Brain microvascular endothelial cell (primary cell): ENCODE measurements around the gene ST7.

Experiments
- DNase-seq: peaks from one replicate; pipeline ENCODE4 v3.0.0-alpha.2; 2020
- H3K27ac ChIP-seq: fragments of 250-450 bp; sonication (Bioruptor Pico); 2 replicates; pipeline ENCODE4 v1.5.1; 2020; ENCODE audit warnings: mild to moderate bottlenecking, moderate library complexity
- H3K27me3 ChIP-seq: fragments of 250-450 bp; sonication (Bioruptor Pico); replicated peaks from 2 replicates; pipeline ENCODE4 v1.5.1; 2020; ENCODE audit warnings: mild to moderate bottlenecking
- H3K36me3 ChIP-seq: fragments of 250-450 bp; sonication (Bioruptor Pico); replicated peaks from 2 replicates; pipeline ENCODE4 v1.5.1; 2020; ENCODE audit warnings: mild to moderate bottlenecking
- H3K4me3 ChIP-seq: 2 replicates; pipeline ENCODE4 v1.5.1; 2011; ENCODE audit warnings: low read depth, mild to moderate bottlenecking, control low read depth, low read length, moderate library complexity
- CTCF ChIP-seq: IDR thresholded peaks from 2 replicates; pipeline ENCODE4 v1.5.1; 2011; ENCODE audit warnings: low read depth, mild to moderate bottlenecking, moderate library complexity, low read length, control low read depth, inconsistent platforms; ENCODE audit errors: missing control alignments
- in situ Hi-C: cut with HindIII; loops from 2 replicates; pipeline ENCODE4 v1.10.0; 2017; ENCODE audit warnings: low sequenced_read_pairs, low pct_ligation_motif_present

ST7 gene

GRCh38 chr7:117035465-117035862 lies 82.2 kb downstream of the ST7 start:
- no peaks in the 10 kb centered on the region for H3K36me3 ChIP-seq
- H3K27ac ChIP-seq = no peak overlapping the region
- H3K27me3 ChIP-seq = no peaks in the 10 kb centered on the region
- peak; percentile 3 for TF ChIP-seq CTCF
- no peak for DNase-seq
- H3K4me3 ChIP-seq = no peak overlapping the region
- in situ Hi-C loops = no loop called here

- no peaks in the 10 kb centered on the region for H3K36me3 ChIP-seq
- no peak overlapping the region for H3K27ac ChIP-seq
- in situ Hi-C loops = no loop called here
- H3K4me3 ChIP-seq = no peak overlapping the region
- no peaks in the 10 kb centered on the region for H3K27me3 ChIP-seq
- no peak for TF ChIP-seq CTCF
- no peak for DNase-seq
These were observed 82.9 kb downstream of the ST7 start for GRCh38 chr7:117036053-117036669.

GRCh38 chr7:117036836-117037235 lies 83.5 kb downstream of the ST7 start:
- Histone ChIP-seq H3K4me3 (no peak overlapping the region), H3K27me3 (no peaks in the 10 kb centered on the region), H3K27ac (no peak overlapping the region), H3K36me3 (no peaks in the 10 kb centered on the region)
- in situ Hi-C loops = no loop called here
- no peak for TF ChIP-seq CTCF
- DNase-seq = no peak

- no peak overlapping the region for H3K27ac ChIP-seq
- H3K36me3 ChIP-seq = no peaks in the 10 kb centered on the region
- no peaks in the 10 kb centered on the region for H3K27me3 ChIP-seq
- no peak overlapping the region for H3K4me3 ChIP-seq
- no peak for TF ChIP-seq CTCF
- no peak for DNase-seq
- in situ Hi-C loops = no loop called here
These were observed 85.1 kb downstream of the ST7 start for GRCh38 chr7:117038408-117038807.

- TF ChIP-seq CTCF = no peak
- H3K36me3 ChIP-seq = no peaks in the 10 kb centered on the region
- H3K4me3 ChIP-seq = no peak overlapping the region
- peak overlapping the region; percentile 61 for H3K27ac ChIP-seq
- peak; percentile 73 for DNase-seq
- in situ Hi-C loops = no loop called here
- no peaks in the 10 kb centered on the region for H3K27me3 ChIP-seq
These were observed 87.7 kb downstream of the ST7 start for GRCh38 chr7:117041007-117041406.

GRCh38 chr7:117041822-117042221 lies 88.5 kb downstream of the ST7 start:
- no peak for DNase-seq
- in situ Hi-C loops = no loop called here
- H3K4me3 ChIP-seq = no peak overlapping the region
- no peaks in the 10 kb centered on the region for H3K27me3 ChIP-seq
- H3K36me3 ChIP-seq = no peaks in the 10 kb centered on the region
- TF ChIP-seq CTCF = no peak
- H3K27ac ChIP-seq = no peak overlapping the region
